Endothelial cell of umbilical vein (primary cell): ENCODE measurements around the gene CASP3. TPM values are rescaled to one million over a fixed set of nuclear protein-coding genes. Genes with fewer than 3 reads are reported as not detected.

Source experiments
- BruUV-seq: library from RNA; stranded (reverse); fragments of 400-500 nt; replicated peaks from 2 replicates; lab custom pipeline; 2021; lab: Mats Ljungman, UMichigan
- CTCF ChIA-PET: fragments of 300-600, 350-600 bp; sonication (Branson Sonifier 250); formaldehyde crosslinking; loops from one replicate; lab custom pipeline; 2021; ENCODE audit warnings: antibody characterized with exemption, inconsistent platforms; lab: Charles Lee
- POLR2A ChIA-PET: fragments of 300-600, 350-600 bp; sonication (Branson Sonifier 250); formaldehyde crosslinking; loops from one replicate; lab custom pipeline; 2021; ENCODE audit warnings: antibody characterized with exemption, inconsistent platforms; lab: Charles Lee
- DNase-seq: peaks from one replicate; pipeline ENCODE4 v3.0.0-alpha.2; 2011; ENCODE audit warnings: low read depth, low spot score
- FAIRE-seq: peaks from 2 replicates; lab custom pipeline; 2011; peaks lifted over from hg19 to GRCh38; lab: Jason Lieb, UNC
- H2AFZ ChIP-seq: 2 replicates; pipeline ENCODE4 v1.6.0; 2012; ENCODE audit warnings: low read depth, low read length, control low read depth, inconsistent platforms
- H3K27ac ChIP-seq: 2 replicates; pipeline ENCODE4 v1.5.1; 2011; ENCODE audit warnings: low read depth, mild to moderate bottlenecking, control low read depth, low read length, moderate library complexity; ENCODE audit not compliant: insufficient read depth
- H3K27me3 ChIP-seq, 2 experiments: 2 replicates each; pipeline versions ENCODE4 v1.6.0 to v1.6.1; 2011; ENCODE audit warnings: low read length in 2 of 2, mixed read lengths in 1 of 2; ENCODE audit not compliant: control insufficient read depth in 2 of 2, insufficient read depth in 2 of 2
- H3K36me3 ChIP-seq, 2 experiments: 2 replicates in 1 of 2; 3 replicates in 1 of 2; pipeline ENCODE4 v1.5.1; 2011; ENCODE audit warnings: low read length in 2 of 2, mild to moderate bottlenecking in 1 of 2, moderate library complexity in 1 of 2; ENCODE audit not compliant: control insufficient read depth in 2 of 2, insufficient read depth in 2 of 2; ENCODE audit errors: extremely low read depth in 1 of 2
- H3K4me1 ChIP-seq: 3 replicates; pipeline ENCODE4 v1.5.1; 2011; ENCODE audit warnings: mild to moderate bottlenecking, low read length; ENCODE audit not compliant: control insufficient read depth, insufficient read depth; ENCODE audit errors: extremely low read depth
- H3K4me2 ChIP-seq: 2 replicates; pipeline ENCODE4 v1.6.1; 2011; ENCODE audit warnings: low read length, control low read depth, mixed read lengths; ENCODE audit not compliant: insufficient read depth
- H3K4me3 ChIP-seq, 3 experiments: fragments of 200-600 bp in 1 of 3; sonication (generic), shearing (Covaris generic) in 1 of 3; replicated peaks in 1 of 3; 2 replicates each; pipeline ENCODE4 v1.5.1; 2011 to 2016; ENCODE audit warnings: control low read depth in 3 of 3, low read length in 3 of 3, mild to moderate bottlenecking in 2 of 3, inconsistent platforms in 1 of 3, low read depth in 1 of 3, moderate library complexity in 1 of 3; ENCODE audit not compliant: insufficient read depth in 1 of 3
- H3K79me2 ChIP-seq: 2 replicates; pipeline ENCODE4 v1.6.0; 2012; ENCODE audit warnings: low read length, inconsistent platforms; ENCODE audit not compliant: control insufficient read depth, insufficient read depth
- H3K9ac ChIP-seq: replicated peaks from 2 replicates; pipeline ENCODE3; 2011; ENCODE audit warnings: low read length, control low read depth; ENCODE audit not compliant: insufficient read depth; ENCODE audit errors: extremely low read depth
- H3K9me1 ChIP-seq: replicated peaks from 3 replicates; pipeline ENCODE4 v1.6.0; 2011; ENCODE audit warnings: mild to moderate bottlenecking, low read length; ENCODE audit not compliant: control insufficient read depth, insufficient read depth; ENCODE audit errors: extremely low read depth
- H3K9me3 ChIP-seq: replicated peaks from 2 replicates; pipeline ENCODE4 v1.5.1; 2012; ENCODE audit warnings: low read length, inconsistent platforms; ENCODE audit not compliant: control insufficient read depth, insufficient read depth
- H4K20me1 ChIP-seq: replicated peaks from 2 replicates; pipeline ENCODE3; 2011; ENCODE audit warnings: mild to moderate bottlenecking, low read length; ENCODE audit not compliant: control insufficient read depth, insufficient read depth; ENCODE audit errors: extremely low read depth
- EZH2 ChIP-seq: IDR thresholded peaks from 2 replicates; pipeline ENCODE4 v1.6.1; 2012; ENCODE audit warnings: borderline replicate concordance, low read depth, mild to moderate bottlenecking, moderate library complexity, low read length, inconsistent platforms; ENCODE audit not compliant: severe bottlenecking
- FOS ChIP-seq: IDR thresholded peaks from 2 replicates; pipeline ENCODE4 v1.6.1; 2011; ENCODE audit warnings: mild to moderate bottlenecking, low read length, moderate library complexity, borderline replicate concordance; ENCODE audit not compliant: insufficient read depth
- GATA2 ChIP-seq: IDR thresholded peaks from 2 replicates; pipeline ENCODE4 v1.7.0; 2011; ENCODE audit warnings: low read depth, mild to moderate bottlenecking, moderate library complexity, mixed read lengths, low read length; ENCODE audit not compliant: insufficient read length, insufficient read depth
- JUN ChIP-seq: IDR thresholded peaks from 2 replicates; pipeline ENCODE4 v1.6.1; 2011; ENCODE audit warnings: borderline replicate concordance, low read depth; ENCODE audit not compliant: insufficient read length, insufficient read depth
- MYC ChIP-seq: IDR thresholded peaks from one replicate; pipeline ENCODE4 v1.6.1; 2011; ENCODE audit warnings: mild to moderate bottlenecking, low read depth, low read length
- POLR2A ChIP-seq: IDR thresholded peaks from 2 replicates; pipeline ENCODE4 v1.6.1; 2012; ENCODE audit warnings: low read depth, mild to moderate bottlenecking, control low read depth, low read length
- POLR2AphosphoS5 ChIP-seq: IDR thresholded peaks from 2 replicates; pipeline ENCODE4 v1.6.1; 2012; ENCODE audit warnings: low read depth, mild to moderate bottlenecking, control low read depth, low read length, moderate library complexity; ENCODE audit not compliant: insufficient read depth
- dilution Hi-C: fragments of 300-500 bp; cut with MboI; formaldehyde crosslinking; loops from one replicate; pipeline ENCODE4 v1.15.0; 2019; ENCODE audit warnings: low sequenced_read_pairs; ENCODE audit not compliant: extremely low pct_ligation_motif_present
- intact Hi-C: fragments of 100-400 bp; cut with micrococcal nuclease; formaldehyde crosslinking; loops from one replicate; pipeline ENCODE4 v1.10.0; 2022
- polyA plus RNA-seq, 4 experiments: library from polyadenylated mRNA; depleted of rRNA in 3 of 4; stranded (reverse) in 3 of 4; unstranded in 1 of 4; fragments of >200 nt; gene quantifications; 2 replicates each; pipeline versions ENCODE4 v1.2.1 to v1.2.3, GENCODE V29; 2011 to 2012; ENCODE audit warnings: missing spikeins in 1 of 4
- total RNA-seq: library from RNA; stranded (reverse); gene quantifications from 2 replicates; pipeline ENCODE4 v1.2.3, GENCODE V29; 2021
- TF ChIP-seq, protein P1 (sequence below), 2 donors: IDR thresholded peaks; 1 replicate in 1 of 2; 2 replicates in 1 of 2; pipeline ENCODE4 v1.5.1; 2011; ENCODE audit warnings: low read length in 2 of 2, mild to moderate bottlenecking in 2 of 2, moderate library complexity in 2 of 2, control low read depth in 1 of 2, inconsistent platforms in 1 of 2, low read depth in 1 of 2; ENCODE audit not compliant: insufficient read depth in 1 of 2; ENCODE audit errors: extremely low read depth in 1 of 2
- TF ChIP-seq, protein P2 (sequence below): IDR thresholded peaks from 2 replicates; pipeline ENCODE4 v1.6.1; 2011; ENCODE audit not compliant: insufficient read depth, insufficient read length

Gene CASP3
- total and polyA plus RNA-seq, 2 donors (not counting 3 experiments of a cell fraction or from before 2014, with no cell fraction given): 26.0 to 54.5 TPM

DNA sequence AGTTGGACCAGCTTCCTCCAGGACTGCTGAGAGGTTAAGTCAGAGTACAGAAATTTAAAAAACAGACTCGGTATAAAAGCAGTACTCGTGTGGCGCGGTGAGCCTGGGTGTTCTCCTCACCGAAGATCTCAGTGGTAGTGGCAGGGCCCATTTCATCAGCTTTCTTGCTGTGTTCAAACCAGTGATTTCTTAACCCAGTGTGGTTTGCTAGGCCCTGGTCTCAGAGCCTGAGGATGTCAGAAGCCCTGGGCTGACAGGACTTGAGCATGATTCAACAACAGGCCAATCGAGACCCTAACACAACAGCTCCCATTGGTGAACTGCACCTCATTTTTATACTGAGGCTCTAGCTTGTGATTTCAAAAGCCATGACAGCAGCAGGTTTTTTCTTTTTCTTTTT, 23.5 kb upstream of the CASP3 start:
- no peaks in the 10 kb centered on the region for H3K9me1 ChIP-seq
- H3K4me3 ChIP-seq: no peak overlapping the region
- POLR2A ChIA-PET: no interaction called here
- no peak overlapping the region for H3K27ac ChIP-seq
- DNase-seq (no peak), FAIRE-seq (no peak)
- no peaks in the 10 kb centered on the region for H3K27me3 ChIP-seq
- no peaks in the 10 kb centered on the region for H3K79me2 ChIP-seq
- no peaks in the 10 kb centered on the region for H3K9me3 ChIP-seq
- no peak overlapping the region for H3K4me2 ChIP-seq
- H2AFZ ChIP-seq: no peak overlapping the region
- intact Hi-C loops: no loop called here
- TF ChIP-seq, protein P1, sequence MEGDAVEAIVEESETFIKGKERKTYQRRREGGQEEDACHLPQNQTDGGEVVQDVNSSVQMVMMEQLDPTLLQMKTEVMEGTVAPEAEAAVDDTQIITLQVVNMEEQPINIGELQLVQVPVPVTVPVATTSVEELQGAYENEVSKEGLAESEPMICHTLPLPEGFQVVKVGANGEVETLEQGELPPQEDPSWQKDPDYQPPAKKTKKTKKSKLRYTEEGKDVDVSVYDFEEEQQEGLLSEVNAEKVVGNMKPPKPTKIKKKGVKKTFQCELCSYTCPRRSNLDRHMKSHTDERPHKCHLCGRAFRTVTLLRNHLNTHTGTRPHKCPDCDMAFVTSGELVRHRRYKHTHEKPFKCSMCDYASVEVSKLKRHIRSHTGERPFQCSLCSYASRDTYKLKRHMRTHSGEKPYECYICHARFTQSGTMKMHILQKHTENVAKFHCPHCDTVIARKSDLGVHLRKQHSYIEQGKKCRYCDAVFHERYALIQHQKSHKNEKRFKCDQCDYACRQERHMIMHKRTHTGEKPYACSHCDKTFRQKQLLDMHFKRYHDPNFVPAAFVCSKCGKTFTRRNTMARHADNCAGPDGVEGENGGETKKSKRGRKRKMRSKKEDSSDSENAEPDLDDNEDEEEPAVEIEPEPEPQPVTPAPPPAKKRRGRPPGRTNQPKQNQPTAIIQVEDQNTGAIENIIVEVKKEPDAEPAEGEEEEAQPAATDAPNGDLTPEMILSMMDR (IDR thresholded peaks at IDR 0.05; ENCODE audit: extremely low read depth in 1 of 2, insufficient read depth in 1 of 2, low read depth in 1 of 2, low read length in 2 of 2): no peak
- no peak for TF ChIP-seq POLR2A
- no TSS peak for BruUV-seq
- CTCF ChIA-PET: no interaction called here
- H3K4me1 ChIP-seq: peaks cover 11% of the 10 kb centered on the region
- H4K20me1 ChIP-seq: no peaks in the 10 kb centered on the region
- H3K36me3 ChIP-seq: no peaks in the 10 kb centered on the region
- dilution Hi-C loops: no loop called here
- H3K9ac ChIP-seq: no peak overlapping the region

DNA sequence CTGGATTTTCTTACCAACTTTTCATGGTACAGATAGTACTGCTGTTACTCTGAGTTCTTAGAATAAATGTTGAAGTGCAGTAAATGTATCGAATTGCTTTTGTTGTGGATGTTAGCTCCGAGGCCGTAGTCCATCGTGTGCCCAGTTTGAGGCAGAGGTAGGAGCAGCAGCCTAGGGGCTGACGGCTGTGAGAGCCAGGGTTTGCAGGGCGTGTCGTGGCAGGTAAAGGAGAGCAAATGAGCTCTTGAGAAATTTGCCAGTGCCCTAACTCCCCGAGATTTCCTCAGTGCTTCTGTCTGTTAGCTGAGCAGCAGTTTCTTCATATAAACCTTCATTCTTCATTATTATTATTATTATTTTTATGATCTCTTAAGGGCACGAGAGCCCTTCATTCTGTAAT, 21.9 kb upstream of the CASP3 start:
- ChIA-PET CTCF (no interaction called here), POLR2A (no interaction called here)
- Histone ChIP-seq H3K9me1 (no peaks in the 10 kb centered on the region), H3K27ac (no peak overlapping the region), H3K27me3 (no peaks in the 10 kb centered on the region), H3K4me3 (no peak overlapping the region), H3K4me2 (no peak overlapping the region), H3K36me3 (no peaks in the 10 kb centered on the region), H3K9ac (no peak overlapping the region), H3K9me3 (no peaks in the 10 kb centered on the region), H3K4me1 (peaks cover 11% of the 10 kb centered on the region), H3K79me2 (no peaks in the 10 kb centered on the region), H2AFZ (no peak overlapping the region), H4K20me1 (no peaks in the 10 kb centered on the region)
- no TSS peak for BruUV-seq
- DNase-seq: no peak
- intact Hi-C loops (no loop called here), dilution Hi-C loops (no loop called here)
- FAIRE-seq: no peak
- TF ChIP-seq EZH2 (no peak), GATA2 (no peak), POLR2AphosphoS5 (no peak), JUN (no peak), MYC (no peak), FOS (no peak)
- TF ChIP-seq, protein P2, sequence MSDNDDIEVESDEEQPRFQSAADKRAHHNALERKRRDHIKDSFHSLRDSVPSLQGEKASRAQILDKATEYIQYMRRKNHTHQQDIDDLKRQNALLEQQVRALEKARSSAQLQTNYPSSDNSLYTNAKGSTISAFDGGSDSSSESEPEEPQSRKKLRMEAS: no peak
